GM19099 (cell line): Measurements from ENCODE around the gene ARMH4.

Experiments
- POLR2A ChIP-seq: IDR thresholded peaks from 3 replicates; pipeline ENCODE4 v1.6.1; 2011; ENCODE audit warnings: low read depth; ENCODE audit not compliant: insufficient read length; ENCODE audit errors: extremely low read depth

ARMH4 gene

DNA sequence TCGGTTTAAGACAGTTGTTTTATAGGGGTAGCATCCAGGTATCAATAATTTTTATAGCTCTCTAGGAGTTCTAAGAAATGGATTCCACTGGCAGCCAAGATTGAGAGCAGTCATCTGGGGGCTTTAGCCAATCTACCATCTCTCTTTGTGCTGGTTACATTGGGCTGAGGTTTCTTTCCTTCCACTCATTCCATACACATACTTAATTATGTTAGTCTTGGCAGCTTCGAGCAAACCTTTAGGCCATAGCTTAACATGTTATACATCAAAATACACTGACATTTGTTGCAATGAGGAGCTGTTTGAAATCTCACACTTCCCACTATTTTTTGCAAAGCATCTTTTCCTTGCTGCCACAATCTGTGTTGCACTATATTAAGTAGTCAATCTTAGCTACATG lies 63.1 kb downstream of the ARMH4 start:
- TF ChIP-seq POLR2A: no peak

GRCh38 chr14:58085877-58086276 lies 66.1 kb downstream of the ARMH4 start:
- TF ChIP-seq POLR2A: no peak

GRCh38 chr14:58082491-58083098 lies 69.4 kb downstream of the ARMH4 start:
- no peak for TF ChIP-seq POLR2A

DNA sequence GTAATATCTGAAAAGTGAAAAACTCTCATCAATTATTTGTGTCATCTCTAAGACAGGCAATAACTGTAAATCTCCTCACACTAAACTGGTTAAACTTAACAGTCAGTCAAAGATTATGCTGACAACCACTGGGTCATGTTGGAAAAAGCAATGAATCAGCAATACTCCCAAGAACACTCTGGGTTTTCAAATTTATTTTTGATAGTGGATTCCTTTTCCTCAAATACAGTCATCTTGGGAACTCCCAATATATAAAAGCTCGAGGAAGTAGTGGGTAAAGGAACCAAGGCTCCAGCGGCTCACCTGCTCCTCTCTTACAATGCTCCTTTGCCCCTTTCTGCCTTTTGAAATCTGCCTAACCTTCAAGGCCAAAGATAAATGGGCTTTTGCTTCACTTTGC lies 70.0 kb downstream of the ARMH4 start:
- no peak for TF ChIP-seq POLR2A

GRCh38 chr14:58078471-58078870 lies 73.5 kb downstream of the ARMH4 start:
- no peak for TF ChIP-seq POLR2A

DNA sequence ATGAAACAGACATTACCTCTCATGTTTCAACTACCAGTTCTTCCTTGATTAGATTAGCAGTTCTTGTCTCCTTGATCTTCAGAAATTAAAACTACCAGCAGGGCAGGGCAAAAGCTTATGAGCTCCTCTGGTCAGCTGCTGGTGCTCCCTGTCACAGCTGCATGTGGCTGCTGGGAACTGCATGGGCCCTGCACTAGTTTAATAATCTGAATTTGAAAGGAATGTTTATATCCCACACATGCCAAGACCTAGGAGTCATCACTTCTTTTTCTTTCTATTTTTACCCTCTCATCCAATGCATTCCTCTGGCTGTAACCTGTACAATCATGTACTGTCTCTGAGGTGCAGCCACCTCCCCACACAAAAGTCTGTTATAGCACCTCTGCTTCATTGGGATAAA lies 73.9 kb downstream of the ARMH4 start:
- no peak for TF ChIP-seq POLR2A

DNA sequence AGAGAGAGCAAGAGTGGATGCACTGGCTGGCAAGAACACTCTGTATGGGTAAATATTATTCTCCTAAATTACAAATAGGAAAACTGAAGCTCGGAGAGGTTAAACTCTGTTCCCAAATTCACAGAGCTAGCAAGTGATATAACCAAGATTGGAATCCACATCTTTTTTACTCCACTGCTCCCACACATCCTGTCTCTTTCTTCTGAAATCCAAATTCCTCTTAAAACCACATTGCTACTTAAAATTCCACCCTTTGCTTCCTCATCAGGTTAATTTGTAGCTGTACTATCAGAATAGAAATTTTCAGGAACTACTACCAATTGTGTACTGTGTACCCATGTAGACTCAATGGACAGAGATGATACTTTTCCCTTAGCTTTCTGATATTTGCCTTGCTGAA lies 74.4 kb downstream of the ARMH4 start:
- TF ChIP-seq POLR2A: no peak

DNA sequence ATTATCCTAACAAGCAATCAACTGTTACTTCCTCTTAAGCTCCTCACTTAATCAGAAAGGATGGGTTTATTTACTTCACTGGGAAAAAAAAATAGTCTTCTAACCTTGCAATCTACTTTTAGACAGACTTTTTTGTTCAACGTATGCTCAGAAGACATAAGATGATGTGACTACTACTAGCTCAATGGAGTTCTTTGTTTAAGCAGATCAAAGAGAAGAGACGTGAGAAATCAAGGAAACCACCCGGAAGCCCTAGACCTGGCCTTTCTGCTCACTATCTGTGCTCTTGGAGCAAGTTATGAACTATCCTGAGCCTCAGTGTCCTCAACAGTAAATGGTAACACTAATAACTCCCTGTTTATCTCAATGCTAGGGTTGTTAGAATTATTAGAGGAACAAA lies 78.5 kb downstream of the ARMH4 start:
- no peak for TF ChIP-seq POLR2A

- TF ChIP-seq POLR2A: no peak
Measured at GRCh38 chr14:58072288-58073071, 79.5 kb downstream of the ARMH4 start.

- no peak for TF ChIP-seq POLR2A
Measured at GRCh38 chr14:58071341-58071740, 80.7 kb downstream of the ARMH4 start.

DNA sequence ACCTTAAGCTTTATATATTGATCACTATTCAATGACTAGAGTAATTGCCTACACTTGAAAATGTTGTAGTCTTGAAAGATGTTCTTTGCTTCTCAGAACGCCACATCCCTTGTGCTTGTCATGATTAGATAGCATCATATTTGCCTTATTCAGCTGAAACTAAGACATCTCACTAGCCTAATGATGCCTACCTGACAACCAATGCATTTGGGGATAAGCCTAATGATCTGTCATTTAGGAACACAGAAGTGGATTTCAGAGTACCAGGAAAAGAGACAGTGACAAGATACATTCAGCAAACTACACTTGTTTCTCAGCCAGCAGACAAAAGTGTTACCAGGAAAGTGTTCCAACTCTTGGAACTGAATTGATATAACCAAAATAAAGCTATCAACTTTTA lies 83.7 kb downstream of the ARMH4 start:
- no peak for TF ChIP-seq POLR2A

GRCh38 chr14:58066115-58066514 lies 85.9 kb downstream of the ARMH4 start:
- TF ChIP-seq POLR2A: no peak

- TF ChIP-seq POLR2A: no peak
Measured at GRCh38 chr14:58061581-58061980, 90.4 kb downstream of the ARMH4 start.

DNA sequence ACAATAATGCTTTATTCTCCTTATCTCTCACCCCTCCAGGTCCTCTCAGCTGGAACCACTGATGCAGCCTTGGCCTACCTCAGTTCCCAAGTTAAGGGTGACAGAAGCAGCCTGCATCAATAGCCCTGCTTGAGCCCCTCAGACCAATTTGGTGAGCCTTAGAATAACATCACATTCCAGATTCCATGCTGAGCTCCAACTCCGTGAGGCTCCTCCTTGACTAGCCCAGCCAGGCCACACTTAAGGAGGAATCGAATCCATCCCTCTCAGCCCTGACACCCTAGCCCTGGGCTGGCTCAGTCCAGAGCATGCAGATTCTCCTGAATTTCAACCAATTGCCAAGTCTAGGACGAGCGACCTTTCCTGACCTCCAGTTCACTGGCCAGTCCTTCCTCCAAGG lies 91.1 kb downstream of the ARMH4 start:
- TF ChIP-seq POLR2A: no peak

DNA sequence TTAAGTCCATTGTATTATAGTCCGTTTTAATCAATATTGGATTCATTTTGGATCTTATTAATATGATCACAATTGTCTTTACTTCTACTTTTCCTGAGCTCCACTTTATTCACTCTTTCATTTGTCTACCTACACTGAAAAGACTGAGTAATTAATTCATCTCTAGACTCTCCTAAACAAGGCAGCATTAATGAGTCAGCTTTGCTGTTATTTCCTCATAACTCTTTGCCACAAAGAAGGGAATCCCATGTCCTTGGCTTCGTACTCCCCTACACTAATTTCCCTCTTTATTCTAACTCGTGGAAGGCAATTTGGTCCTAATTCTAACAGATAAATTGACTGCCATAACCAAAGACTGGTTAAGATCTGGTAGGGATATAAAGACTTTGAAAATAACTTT lies 91.9 kb downstream of the ARMH4 start:
- TF ChIP-seq POLR2A: no peak

DNA sequence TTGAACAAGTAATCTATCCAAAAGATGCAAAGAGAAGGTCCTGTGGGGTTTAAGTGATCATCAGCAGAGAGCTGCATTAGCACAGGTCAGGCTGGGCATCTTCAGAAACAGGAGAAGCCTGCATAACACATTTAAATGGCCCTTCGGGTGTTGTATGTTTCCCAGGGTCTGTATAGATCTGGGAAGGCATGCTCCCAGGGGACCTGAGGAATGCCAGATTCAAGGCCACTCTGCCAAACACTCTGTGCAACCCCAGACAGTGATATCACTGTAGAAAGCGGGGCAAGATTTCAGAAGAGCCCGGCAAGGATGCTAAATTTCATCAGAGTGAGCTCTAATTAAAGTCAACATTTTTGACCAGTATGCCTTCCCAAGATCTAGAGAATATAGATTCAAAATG lies 92.9 kb downstream of the ARMH4 start:
- TF ChIP-seq POLR2A: no peak
